NT2/D1 (cell line): ENCODE measurements around the gene PLEKHA5.

Experiments
- SUZ12 ChIP-seq: IDR thresholded peaks from 2 replicates; pipeline ENCODE4 v1.6.1; 2011; ENCODE audit not compliant: insufficient read length, insufficient read depth; ENCODE audit errors: extremely low read depth
- YY1 ChIP-seq: IDR thresholded peaks from 2 replicates; pipeline ENCODE4 v1.6.1; 2011; ENCODE audit not compliant: insufficient read length, insufficient read depth
- ZNF274 ChIP-seq: IDR thresholded peaks from 2 replicates; pipeline ENCODE4 v1.6.1; 2011; ENCODE audit warnings: mild to moderate bottlenecking, low read depth, low read length

GRCh38 chr12:19155981-19156734, 26.6 kb downstream of the PLEKHA5 start:
- TF ChIP-seq YY1 (no peak), ZNF274 (no peak), SUZ12 (no peak)
